Activated CD8-positive, alpha-beta memory T cell treated with anti-CD3 and anti-CD28 coated beads for 48 hours (primary cell): ENCODE data around the gene PLA2G4F.

ENCODE experiments used
- DNase-seq, 3 experiments: peaks; one replicate each; pipeline ENCODE4 v3.0.0-alpha.2; 2020; ENCODE audit warnings: low read depth in 2 of 3, low spot score in 2 of 3

The PLA2G4F gene

DNA sequence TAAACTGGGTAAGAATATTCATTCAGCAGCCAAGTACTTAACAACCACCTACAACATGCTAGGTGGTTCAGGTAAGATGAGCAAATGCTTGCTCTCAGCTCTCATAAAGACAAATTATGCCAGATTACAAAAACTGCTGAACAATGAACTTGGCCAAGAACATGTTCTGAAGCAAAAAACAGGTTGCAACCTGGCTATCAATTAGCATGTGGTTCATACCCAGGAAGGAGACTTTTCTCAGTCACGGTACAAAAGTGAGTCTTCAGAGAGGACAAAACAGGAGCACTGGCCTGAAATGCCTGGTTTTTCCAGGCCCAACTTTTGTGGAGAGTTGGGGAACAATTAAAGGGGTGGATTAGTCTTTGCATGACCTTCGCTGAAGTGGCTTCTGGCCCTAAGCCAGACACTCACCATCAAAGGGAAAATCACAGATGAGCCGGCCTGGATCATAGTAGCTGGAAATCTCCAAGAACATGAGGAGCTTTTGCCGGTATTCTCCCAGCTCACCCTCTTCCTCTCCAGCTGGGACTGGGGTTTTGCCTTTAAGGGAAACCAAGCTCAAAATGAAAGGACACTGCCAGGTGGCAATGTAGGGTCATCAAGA is 7.6 kb upstream of the PLA2G4F start:
- no peak for DNase-seq

DNA sequence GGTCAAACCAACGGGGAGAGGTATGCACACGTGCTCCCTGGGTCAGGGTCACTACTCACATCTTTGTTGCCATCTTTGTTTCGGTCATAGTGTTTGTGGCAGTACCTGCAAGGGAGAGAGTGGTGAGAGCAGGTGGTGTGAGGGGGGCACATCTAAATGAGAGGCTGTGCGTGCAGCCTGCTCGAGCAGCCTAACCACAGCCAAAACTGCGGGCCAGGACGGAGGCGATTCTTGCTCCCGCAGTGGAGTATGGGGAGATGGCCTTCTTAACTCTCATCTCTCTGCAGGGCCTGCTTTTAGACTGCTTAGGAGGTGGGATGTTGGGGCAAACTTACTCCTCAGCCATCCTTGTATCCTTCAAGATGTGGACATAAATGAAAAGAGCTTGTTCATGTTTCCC is 6.9 kb upstream of the PLA2G4F start:
- no peak for DNase-seq

DNA sequence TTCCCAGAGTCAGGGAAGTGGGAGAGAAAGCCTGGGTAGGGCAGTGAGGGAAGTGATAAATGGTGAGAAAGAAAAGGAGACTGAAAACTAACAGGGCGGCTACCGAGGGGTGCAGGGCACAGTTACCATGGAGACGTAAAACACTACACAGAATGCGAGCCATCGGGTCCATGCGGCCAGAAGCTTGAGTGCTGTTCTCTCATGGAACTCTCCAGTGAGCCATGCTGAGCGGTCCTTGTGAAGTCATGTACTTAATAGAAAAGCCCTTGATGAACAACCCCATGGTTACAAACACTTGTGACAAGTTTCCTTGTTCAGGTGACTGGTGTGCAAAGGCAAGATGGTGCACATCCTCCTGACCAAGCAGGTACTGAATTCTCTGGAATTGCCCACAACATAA is 3.7 kb upstream of the PLA2G4F start:
- DNase-seq = no peak

DNA sequence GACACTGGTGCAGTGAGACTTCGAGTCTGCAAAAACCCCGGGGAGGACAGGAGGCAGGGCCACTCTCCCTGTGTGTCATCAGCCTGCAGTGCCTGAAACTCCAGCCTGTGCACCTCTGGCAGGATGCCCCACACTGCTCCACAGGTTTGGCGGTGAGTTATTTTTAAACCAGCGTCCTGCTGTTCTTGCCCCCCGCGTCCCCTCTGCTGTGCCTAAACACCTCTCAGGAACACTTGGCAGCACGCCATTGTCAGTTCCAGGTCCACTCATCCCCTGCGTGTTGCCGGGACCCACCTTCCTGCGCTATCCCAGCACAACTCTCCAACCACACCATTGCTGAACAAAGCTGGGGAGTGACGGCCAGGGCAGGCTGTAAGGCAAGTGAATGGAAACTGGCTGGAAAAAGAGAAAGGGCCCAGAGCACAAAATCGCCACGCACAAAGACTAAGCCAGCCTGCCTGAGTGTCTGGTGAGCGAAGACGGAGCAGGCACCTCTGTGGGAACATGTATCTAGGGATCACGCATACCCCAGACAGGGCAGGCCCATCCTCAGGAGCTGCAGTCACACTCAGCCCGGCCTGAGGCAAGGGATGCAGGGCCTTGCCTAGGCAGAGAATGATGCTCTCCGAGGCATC is 3.1 kb upstream of the PLA2G4F start:
- no peak for DNase-seq

DNA sequence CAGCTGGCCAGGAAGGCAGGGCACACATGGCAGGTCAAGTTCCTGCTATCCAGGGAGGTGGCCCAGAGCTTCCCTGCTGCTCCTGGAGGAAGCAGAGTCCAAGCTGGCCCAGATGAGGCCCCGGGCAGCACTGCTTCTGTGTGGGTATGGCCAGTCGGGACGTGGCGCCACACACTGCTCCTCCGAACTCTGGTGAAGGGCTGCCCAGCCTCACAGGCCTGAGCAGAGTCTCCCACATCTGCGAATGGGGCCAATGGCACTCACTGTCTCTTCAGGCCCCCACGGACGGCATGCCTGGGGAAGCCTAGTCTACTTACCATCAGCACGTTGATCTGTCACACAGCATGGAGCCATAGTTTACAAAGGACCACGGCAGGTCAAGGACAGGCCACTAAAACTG is 2.5 kb upstream of the PLA2G4F start:
- no peak for DNase-seq

DNA sequence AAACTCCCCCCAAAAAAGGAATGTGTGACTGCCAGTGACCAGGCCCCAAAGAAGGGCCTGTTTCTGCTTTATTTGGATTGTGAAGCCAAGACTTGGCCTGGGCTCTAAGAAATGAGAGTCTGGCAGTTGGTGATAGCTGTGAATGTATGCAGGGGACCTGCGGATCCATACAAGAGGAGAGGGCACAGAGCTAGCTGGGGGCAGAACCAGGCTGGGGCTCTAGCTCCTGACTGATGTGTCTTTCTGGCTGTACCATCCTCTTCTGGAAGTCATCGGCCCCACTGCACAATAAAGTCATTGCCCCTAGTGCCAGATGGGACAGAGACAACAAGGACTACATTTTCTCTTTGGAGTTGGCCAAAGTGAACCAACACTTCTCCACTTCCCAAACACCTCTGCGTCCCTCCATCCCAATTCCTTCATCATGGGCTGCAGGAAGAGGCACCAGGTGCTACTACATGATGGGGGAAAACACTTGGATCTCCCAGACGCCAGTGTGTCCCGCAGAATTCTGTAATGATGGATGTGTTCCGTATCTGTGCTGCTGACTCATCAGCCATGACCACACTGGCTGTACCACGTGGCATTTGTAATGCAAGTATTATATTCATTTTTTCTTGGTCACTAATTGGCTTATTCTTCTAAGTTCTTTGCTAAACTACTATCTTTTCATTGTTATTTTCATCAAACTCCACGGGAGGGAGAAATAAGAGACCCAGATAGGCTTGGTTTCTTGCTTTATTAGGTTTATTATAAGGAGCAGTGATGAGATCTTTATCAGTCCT is 1.7 kb upstream of the PLA2G4F start:
- no peak for DNase-seq

DNA sequence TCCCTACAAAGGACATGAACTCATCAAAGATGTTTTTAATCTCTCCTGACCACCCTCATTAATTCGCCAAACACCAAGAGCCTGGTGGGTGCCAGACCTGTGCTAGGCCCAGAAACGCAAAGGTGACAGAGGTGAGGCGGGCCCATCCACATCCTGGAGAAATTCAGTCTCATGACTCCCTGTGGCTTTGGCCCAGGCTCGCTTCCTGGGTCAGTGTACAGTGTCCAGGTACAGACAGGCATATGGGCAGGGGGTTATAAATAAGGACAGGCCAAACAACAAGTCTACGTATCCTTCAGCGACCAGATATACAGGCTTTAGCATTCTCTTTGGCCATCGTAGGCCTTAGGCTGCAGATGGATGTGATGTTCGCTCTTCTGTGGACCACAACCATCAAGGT is 945 bp upstream of the PLA2G4F start:
- DNase-seq = no peak

DNA sequence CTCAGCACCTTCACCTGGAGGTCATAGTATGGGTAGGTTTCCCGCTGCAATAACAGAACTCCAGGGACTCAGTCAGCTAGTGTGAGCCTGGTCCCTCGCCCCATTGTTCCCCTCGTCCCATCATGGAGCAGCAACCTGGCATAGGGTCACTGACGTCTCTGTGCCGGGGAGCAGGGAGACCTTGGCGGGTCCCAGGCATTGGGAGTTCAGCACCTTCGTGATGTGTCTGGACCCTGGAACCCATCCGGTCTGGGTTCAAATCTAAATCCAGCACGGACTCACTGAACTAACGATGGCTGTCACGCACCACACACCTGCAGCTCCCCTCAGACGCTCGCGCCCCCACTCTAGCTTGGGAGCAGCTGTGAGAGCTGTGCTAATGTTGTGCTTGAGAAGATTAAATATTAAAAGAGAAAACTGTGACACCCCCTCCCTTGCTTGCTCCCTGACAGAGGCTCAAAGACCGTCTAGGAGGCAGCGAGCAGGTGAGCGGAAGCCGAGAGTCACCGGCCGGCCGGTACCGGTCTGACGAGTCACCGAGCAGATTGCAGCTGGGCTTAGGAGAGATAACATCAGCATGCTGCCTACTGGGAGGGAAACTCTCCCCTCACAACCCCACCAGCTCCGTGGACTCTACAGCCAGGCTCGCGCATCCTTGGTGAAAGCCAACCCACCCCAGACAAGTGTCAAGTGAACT is 742 bp downstream of the PLA2G4F start:
- DNase-seq = no peak

DNA sequence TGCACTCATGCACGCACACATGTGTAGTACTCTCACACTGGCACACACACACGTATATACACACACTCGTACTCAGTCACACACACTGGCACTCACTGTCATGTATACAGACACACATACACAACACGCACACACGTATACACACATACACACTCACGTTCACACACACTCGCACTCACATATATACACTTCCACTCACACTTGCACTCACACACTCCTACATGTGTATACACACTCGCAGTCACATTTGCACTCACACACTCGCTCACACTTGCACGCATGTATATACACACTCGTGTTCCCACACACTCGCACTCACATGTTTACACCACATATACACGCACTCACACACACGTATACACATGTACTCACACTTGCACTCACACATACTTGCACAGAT is 1.5 kb downstream of the PLA2G4F start:
- DNase-seq = no peak

DNA sequence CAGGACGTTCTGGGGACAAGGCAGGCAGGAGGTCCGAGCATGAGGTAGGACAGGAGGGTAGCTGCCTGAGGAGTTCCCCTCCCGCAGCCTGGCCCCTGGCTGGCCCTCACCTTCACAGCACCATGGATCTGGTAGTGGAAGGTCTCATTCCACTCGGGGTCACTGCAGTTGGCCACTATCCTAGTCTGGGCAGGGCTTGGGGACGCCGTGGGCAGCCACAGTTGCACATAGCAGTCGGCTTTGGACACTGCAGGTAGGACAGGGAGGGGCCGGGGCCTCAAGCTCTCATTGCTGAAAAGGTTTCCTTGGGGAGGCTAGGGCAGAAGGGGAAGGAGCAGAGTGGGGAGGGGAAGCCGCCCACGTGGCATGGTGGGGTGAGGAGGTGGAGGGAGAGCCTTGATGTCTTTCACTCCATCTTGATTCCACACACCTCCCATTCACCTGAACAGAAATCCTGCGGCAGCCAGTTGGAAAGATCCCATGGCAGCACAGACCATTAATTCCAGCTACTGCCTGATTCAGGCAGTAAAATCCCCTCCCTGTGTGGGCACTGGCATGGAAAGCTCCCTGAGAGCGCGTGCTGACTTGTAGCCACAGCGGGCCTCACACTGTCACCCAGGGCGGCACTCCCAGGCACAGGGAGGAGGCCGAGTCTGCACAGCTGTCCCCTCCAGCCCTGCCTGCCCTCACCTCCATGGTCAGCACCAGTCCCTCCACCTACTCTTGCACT is 2.1 kb downstream of the PLA2G4F start:
- DNase-seq = no peak

DNA sequence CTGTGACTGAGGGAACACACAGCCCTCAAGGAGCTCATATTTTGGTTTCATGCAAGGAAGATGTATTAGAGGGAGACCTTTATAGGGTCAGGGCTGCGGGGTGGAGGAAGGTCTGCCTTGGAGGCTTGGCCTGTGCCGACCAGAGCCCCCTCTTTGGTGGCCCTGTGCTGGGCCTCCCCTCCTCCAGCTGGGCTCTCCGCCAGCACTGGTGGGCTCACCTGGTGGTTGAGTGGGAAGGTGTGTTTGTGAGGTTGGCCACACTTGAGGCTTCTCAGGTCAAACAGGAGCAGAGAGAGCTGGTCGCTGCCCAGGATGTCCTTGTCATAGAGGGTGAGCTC is 2.6 kb downstream of the PLA2G4F start:
- no peak for DNase-seq

DNA sequence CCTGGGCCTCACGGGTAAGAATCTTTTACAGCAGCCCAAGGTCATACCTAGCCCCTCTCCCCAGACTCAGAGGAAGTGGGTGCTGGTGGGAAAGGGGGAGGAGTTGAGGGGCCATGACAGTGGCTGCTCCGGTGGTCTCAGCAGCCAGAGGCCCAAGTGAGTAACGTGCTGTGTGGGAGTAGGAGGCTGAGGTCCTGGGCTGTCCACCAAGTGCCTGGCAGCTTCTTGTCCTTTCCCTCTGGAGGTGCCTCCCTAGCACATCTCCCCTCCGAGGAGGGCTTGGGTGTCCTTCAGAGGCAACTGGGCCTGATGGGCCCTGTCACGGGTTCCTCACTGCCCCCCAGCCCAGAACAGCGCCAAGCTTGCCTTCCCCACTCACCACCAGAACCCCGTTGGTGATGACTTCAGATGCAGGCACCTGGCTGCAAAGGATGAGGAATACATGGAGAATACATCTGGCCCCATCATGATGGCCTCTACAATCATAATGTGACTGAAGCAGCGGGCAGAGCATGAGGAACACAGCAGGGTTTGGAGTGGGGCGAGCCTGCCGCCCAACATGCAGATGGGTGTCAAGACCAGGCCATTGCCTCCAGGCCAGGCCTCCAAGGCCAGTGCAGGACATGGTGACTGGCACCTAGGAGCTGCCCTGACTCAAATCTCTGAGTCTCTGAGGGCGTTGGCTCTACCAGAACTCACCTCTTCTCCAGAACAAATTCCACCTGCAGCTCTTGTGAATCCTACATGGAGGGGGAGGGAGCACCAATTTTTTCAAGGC is 3.3 kb downstream of the PLA2G4F start:
- no peak for DNase-seq

DNA sequence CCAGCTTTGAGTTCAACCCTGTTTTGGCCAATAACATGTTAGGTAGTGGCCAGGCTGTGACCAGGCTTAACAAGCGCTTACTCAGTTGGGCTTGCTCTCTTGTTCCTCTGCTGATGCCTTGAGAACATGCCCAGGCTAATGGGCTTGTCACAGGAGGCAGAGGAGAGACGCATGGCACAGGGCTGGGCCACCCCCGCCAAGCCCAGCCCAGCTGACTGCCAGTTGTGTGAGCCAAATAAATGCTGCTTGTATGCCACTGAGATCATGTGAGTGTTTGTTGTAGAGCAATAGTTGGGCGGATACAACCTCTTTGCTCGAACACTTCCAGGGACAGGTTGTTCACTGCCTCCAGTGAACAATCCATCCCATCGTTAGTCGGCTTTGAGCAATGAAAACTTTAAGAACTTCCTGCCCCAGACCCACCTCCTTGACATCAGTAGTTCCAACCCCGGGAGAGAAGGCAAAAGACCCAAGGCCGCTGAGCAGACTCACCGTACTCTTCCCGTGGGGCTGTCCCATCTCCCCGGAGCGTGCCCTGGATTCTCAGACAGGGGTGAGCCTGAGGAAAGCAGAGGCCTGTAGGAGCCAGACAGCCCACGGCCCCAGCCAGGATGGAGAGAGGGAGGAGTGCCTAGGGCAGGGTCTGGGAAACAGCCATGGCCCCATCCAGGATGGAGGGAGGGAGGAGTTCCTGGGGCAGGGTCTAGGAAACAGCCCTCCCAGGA is 4.1 kb downstream of the PLA2G4F start:
- DNase-seq = no peak

DNA sequence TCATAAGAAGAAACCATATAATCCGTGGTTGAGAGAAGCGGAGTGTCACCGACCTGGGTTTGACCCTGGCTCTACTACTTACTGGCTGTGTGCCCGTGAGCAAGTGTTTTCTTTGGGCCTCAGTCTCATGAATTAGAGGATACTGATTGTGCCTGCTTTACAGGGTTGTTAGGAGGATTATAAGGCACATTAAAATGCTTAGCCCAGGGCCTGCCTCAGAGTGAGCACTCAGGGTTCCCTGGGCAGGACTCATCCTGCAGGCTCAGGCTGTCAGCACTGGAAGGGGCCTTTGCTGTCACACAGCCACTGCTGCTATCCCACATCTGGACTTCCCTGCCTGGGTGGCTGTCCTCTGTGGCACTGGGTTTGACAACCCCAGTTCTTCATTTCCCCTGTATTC is 4.7 kb downstream of the PLA2G4F start:
- no peak for DNase-seq

DNA sequence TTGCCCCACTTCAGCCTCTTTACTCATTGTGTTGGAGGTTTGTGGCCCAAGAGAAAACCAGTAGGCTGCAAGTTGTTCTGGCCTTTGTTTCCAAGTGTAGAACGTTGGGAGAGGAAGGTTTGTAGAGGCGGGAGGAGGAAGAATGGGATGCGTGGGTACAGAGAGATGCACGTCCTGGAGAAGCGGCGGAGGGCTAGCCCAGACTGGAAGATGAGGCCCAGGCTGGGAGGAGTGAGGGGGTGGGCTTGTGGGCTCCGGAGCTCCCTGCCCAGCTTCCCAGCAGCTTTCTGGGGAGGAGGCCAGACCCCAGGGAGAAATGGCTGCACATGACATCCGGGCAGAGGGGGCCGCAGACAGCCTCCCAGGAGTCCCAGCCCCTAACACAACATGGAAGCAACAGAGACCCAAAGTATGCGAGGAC is 5.3 kb downstream of the PLA2G4F start:
- no peak for DNase-seq

DNA sequence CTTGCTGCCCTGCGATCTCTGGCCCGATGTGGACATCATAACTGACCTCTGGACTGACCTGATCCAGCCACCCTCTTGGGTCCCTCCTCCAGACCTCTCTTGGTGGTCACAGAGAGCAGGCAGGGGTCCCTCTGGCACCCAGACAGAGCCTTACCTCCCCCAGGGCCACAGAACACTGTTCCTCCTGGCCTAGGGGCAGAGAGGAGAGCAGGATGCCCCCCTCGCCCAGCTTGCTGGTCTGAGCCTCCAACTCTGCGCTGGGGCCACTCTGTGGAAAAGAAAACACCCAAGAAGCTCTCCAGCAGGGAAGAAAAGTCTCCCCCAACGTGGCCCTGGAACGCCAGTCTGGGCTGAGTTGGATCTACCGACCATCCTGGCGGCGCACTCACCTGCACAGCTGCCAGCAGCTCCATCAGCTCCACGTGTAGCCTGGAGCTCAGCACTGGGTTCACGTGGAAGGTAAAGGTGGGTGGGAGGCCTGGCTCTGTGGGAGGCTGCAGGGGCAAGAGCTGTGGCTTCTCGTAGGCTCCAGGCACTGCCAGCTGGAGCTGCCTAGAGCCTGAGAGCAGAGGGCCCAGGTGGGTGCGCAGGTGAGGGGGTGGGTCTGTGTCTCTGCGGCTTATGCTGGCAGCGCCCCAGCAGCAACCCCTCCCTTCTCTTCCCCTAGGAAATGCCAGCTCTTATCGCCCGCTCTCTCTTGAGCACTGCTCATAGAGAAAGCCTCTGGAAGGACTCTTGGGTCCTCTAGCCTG is 6.0 kb downstream of the PLA2G4F start:
- DNase-seq = no peak

DNA sequence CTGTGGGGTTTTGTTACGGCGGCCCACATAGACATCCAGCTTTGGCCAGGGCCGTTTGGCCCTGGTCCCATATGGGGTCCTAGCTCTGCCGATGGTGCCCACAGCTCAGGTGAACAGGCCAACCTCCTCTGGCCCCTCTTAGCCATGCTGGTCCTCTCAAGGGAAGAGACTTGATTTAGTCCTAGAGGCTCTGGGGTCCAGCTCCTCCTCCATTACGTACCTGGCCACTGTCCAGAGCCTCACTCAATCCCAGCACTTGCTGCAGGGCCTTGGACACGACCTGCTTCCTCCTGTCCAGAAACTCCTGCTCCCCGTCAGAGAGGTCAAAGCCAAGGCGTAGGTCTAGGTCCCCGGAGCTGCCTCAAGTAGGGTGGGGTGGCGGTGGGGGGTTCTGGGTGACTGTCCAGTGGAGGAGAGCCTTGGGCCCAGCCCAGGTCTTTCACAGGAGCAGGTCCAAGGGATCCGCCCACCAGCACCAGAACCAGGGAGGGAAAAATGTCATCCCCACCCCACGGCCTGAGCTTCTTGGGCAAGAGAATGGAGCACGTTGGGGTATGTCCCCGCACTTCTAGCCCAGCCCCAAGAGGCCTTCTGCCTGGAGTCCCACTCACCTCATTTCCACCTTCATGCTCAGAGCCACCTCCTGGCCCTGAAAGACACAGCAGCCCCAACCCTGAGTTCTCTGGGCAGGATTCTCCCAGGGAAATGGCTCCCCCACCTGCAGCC is 6.8 kb downstream of the PLA2G4F start:
- no peak for DNase-seq

DNA sequence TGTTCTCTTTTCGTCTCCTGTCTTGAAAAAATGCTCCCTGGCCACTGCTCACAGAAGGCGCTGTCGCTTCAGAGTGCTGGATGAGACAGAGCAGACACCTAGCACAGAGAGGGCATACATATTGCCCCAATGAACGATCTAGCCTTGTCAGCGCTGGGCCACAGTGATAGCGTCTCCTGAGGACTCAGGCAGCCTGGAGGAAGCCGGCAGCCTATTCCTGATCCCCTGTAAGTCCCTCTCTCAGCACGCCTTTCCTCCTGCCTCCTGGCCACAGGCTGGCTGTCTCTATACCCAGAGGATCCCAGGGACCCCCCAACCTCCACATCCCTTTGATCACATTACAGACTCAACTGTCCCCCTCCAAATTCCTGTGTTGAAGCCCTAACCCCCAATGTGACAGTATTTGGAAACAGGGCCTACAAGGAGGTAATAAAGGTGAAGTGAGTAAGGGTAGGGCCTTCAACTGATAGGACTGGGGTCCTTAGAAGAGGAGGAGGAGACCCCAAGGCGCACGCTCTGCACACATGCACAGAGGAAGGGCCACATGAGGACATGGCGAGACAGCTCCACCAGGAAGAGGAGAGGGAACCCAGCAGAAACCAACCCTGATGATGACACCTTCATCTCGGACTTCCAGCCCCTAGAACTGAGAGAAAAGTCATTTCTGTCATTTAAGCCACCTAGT is 7.5 kb downstream of the PLA2G4F start:
- DNase-seq = no peak
